ENCODE data around the gene COL4A3.

DNA sequence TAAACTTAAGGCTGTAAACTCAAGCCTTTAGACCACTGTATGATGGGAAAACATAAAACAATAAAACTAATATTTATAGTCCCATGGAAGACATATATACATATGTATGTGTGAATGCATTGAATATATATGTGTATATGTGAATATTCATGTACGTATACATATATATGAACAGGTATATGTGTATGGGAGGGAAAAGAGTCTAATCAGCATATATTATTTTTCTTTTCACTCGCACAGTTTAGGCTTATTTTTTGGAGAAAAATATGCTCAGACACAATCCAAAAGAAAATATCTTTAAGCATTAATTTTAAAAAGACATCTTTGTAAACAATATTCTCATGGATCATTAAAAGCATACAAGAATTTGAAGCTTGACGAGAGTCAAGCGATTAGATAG is 23.1 kb upstream of the COL4A3 start:
- TF ChIP-seq, protein P1, sequence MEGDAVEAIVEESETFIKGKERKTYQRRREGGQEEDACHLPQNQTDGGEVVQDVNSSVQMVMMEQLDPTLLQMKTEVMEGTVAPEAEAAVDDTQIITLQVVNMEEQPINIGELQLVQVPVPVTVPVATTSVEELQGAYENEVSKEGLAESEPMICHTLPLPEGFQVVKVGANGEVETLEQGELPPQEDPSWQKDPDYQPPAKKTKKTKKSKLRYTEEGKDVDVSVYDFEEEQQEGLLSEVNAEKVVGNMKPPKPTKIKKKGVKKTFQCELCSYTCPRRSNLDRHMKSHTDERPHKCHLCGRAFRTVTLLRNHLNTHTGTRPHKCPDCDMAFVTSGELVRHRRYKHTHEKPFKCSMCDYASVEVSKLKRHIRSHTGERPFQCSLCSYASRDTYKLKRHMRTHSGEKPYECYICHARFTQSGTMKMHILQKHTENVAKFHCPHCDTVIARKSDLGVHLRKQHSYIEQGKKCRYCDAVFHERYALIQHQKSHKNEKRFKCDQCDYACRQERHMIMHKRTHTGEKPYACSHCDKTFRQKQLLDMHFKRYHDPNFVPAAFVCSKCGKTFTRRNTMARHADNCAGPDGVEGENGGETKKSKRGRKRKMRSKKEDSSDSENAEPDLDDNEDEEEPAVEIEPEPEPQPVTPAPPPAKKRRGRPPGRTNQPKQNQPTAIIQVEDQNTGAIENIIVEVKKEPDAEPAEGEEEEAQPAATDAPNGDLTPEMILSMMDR (IDR thresholded peaks at IDR 0.05; ENCODE audit: poor library complexity, severe bottlenecking): no peak
- TF ChIP-seq EP300 (conservative IDR thresholded peaks at IDR 0.05; ENCODE audit: poor library complexity, severe bottlenecking) (no peak), POLR2AphosphoS5 (IDR thresholded peaks at IDR 0.05) (no peak), RAD21 (conservative IDR thresholded peaks at IDR 0.05) (no peak), TAF1 (IDR thresholded peaks at IDR 0.05; ENCODE audit: low read depth) (no peak)

All from neural cell (in vitro differentiated cells).